Measurements from ENCODE around the gene MAML2.

GRCh38 chr11:96127596-96127959, 215.4 kb downstream of the MAML2 start:
- TF ChIP-seq, protein P1, sequence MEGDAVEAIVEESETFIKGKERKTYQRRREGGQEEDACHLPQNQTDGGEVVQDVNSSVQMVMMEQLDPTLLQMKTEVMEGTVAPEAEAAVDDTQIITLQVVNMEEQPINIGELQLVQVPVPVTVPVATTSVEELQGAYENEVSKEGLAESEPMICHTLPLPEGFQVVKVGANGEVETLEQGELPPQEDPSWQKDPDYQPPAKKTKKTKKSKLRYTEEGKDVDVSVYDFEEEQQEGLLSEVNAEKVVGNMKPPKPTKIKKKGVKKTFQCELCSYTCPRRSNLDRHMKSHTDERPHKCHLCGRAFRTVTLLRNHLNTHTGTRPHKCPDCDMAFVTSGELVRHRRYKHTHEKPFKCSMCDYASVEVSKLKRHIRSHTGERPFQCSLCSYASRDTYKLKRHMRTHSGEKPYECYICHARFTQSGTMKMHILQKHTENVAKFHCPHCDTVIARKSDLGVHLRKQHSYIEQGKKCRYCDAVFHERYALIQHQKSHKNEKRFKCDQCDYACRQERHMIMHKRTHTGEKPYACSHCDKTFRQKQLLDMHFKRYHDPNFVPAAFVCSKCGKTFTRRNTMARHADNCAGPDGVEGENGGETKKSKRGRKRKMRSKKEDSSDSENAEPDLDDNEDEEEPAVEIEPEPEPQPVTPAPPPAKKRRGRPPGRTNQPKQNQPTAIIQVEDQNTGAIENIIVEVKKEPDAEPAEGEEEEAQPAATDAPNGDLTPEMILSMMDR (conservative IDR thresholded peaks at IDR 0.05): no peak
- no peak for TF ChIP-seq EZH2 (IDR thresholded peaks at IDR 0.05; ENCODE audit: low read depth)

All from PC-9 (cell line).